HL-60 (cell line): ENCODE data around the gene TAGLN.

Experiments used
- DNase-seq, 2 experiments: peaks; one replicate each; pipeline ENCODE4 v3.0.0-alpha.2; 2010 to 2020; ENCODE audit warnings: low read depth in 1 of 2, low spot score in 1 of 2
- H3K27ac ChIP-seq: fragments of 250-450 bp; sonication (Bioruptor Pico); replicated peaks from 2 replicates; pipeline ENCODE4 v1.5.1; 2020; ENCODE audit warnings: mild to moderate bottlenecking, moderate library complexity
- H3K27me3 ChIP-seq: fragments of 250-450 bp; sonication (Bioruptor Pico); 2 replicates; pipeline ENCODE4 v1.5.1; 2021; ENCODE audit warnings: mild to moderate bottlenecking, moderate library complexity; ENCODE audit not compliant: insufficient read depth, poor library complexity, severe bottlenecking
- H3K4me3 ChIP-seq: replicated peaks from 2 replicates; pipeline ENCODE4 v1.5.1; 2011; ENCODE audit warnings: mild to moderate bottlenecking, control low read depth, low read length; ENCODE audit not compliant: insufficient read depth
- GABPA ChIP-seq: IDR thresholded peaks from 2 replicates; pipeline ENCODE4 v1.6.1; 2012; ENCODE audit warnings: low read depth
- POLR2AphosphoS5 ChIP-seq: IDR thresholded peaks from 2 replicates; pipeline ENCODE4 v1.6.1; 2012; ENCODE audit warnings: low read depth
- SPI1 ChIP-seq: IDR thresholded peaks from 2 replicates; pipeline ENCODE4 v1.6.1; 2012; ENCODE audit warnings: low read depth, mild to moderate bottlenecking, borderline replicate concordance
- TF ChIP-seq, protein P1 (sequence below): IDR thresholded peaks from 2 replicates; pipeline ENCODE4 v1.6.1; 2012; ENCODE audit warnings: low read depth; ENCODE audit not compliant: insufficient replicate concordance
- TF ChIP-seq, protein P2 (sequence below): IDR thresholded peaks from one replicate; pipeline ENCODE4 v1.5.1; 2011; ENCODE audit warnings: low read length, control low read depth, inconsistent platforms; ENCODE audit not compliant: insufficient read depth

TAGLN gene

DNA sequence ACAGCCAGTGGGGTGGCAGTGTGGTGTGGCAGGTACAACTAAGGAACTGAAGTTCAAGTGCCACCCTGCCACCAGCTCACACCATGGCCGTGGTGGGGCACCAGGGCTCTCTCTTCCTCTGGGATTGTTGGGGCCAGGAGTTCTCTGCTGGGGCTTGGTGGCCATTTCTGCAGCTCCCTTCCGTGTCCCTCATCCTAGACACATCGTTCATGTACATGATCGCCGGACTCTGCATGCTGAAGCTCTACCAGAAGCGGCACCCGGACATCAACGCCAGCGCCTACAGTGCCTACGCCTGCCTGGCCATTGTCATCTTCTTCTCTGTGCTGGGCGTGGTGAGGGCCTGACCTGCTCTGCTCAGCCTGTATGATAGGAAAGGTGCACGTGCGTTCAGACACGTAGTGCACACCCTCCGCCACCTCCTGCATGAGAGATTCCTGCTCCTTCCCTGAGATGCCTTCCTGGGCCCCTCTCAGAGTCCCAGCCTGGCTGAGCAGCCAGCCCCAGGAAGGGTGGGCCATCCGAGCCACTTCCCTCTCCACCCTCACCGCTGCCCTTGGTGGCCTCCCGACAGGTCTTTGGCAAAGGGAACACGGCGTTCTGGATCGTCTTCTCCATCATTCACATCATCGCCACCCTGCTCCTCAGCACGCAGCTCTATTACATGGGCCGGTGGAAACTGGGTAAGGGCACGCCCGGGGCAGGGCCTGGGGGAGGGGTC is 7.3 kb upstream of the TAGLN start:
- H3K27ac ChIP-seq, result no peak overlapping the region
- H3K4me3 ChIP-seq, result no peak overlapping the region
- TF ChIP-seq GABPA (no peak), SPI1 (no peak), POLR2AphosphoS5 (no peak)
- TF ChIP-seq, protein P1, sequence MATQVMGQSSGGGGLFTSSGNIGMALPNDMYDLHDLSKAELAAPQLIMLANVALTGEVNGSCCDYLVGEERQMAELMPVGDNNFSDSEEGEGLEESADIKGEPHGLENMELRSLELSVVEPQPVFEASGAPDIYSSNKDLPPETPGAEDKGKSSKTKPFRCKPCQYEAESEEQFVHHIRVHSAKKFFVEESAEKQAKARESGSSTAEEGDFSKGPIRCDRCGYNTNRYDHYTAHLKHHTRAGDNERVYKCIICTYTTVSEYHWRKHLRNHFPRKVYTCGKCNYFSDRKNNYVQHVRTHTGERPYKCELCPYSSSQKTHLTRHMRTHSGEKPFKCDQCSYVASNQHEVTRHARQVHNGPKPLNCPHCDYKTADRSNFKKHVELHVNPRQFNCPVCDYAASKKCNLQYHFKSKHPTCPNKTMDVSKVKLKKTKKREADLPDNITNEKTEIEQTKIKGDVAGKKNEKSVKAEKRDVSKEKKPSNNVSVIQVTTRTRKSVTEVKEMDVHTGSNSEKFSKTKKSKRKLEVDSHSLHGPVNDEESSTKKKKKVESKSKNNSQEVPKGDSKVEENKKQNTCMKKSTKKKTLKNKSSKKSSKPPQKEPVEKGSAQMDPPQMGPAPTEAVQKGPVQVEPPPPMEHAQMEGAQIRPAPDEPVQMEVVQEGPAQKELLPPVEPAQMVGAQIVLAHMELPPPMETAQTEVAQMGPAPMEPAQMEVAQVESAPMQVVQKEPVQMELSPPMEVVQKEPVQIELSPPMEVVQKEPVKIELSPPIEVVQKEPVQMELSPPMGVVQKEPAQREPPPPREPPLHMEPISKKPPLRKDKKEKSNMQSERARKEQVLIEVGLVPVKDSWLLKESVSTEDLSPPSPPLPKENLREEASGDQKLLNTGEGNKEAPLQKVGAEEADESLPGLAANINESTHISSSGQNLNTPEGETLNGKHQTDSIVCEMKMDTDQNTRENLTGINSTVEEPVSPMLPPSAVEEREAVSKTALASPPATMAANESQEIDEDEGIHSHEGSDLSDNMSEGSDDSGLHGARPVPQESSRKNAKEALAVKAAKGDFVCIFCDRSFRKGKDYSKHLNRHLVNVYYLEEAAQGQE, result no peak
- TF ChIP-seq, protein P2, sequence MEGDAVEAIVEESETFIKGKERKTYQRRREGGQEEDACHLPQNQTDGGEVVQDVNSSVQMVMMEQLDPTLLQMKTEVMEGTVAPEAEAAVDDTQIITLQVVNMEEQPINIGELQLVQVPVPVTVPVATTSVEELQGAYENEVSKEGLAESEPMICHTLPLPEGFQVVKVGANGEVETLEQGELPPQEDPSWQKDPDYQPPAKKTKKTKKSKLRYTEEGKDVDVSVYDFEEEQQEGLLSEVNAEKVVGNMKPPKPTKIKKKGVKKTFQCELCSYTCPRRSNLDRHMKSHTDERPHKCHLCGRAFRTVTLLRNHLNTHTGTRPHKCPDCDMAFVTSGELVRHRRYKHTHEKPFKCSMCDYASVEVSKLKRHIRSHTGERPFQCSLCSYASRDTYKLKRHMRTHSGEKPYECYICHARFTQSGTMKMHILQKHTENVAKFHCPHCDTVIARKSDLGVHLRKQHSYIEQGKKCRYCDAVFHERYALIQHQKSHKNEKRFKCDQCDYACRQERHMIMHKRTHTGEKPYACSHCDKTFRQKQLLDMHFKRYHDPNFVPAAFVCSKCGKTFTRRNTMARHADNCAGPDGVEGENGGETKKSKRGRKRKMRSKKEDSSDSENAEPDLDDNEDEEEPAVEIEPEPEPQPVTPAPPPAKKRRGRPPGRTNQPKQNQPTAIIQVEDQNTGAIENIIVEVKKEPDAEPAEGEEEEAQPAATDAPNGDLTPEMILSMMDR, result no peak
- no peak for DNase-seq
- no peaks in the 10 kb centered on the region for H3K27me3 ChIP-seq

DNA sequence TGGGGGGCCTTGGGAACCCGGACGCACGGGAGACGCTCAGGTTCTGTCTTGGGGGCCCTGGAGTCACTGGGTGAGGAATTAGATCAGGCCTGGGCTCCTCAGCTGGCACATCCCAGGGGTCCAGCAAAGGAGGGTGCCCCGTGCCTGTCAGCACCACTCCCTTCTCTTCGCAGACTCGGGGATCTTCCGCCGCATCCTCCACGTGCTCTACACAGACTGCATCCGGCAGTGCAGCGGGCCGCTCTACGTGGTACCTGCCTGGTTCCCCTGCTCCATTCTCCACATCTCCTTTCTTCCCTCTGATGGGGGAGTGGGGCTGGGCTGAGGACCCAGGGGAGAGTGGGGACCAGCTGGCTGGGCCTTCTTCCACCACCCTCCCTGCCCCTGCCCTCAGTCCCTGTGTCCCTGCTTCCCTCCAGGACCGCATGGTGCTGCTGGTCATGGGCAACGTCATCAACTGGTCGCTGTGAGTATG is 6.7 kb upstream of the TAGLN start:
- Histone ChIP-seq H3K4me3 (no peak overlapping the region), H3K27me3 (no peaks in the 10 kb centered on the region), H3K27ac (no peak overlapping the region)
- no peak for DNase-seq
- TF ChIP-seq POLR2AphosphoS5 (no peak), GABPA (no peak), SPI1 (no peak)
- TF ChIP-seq, protein P2, result no peak
- TF ChIP-seq, protein P1, result no peak

DNA sequence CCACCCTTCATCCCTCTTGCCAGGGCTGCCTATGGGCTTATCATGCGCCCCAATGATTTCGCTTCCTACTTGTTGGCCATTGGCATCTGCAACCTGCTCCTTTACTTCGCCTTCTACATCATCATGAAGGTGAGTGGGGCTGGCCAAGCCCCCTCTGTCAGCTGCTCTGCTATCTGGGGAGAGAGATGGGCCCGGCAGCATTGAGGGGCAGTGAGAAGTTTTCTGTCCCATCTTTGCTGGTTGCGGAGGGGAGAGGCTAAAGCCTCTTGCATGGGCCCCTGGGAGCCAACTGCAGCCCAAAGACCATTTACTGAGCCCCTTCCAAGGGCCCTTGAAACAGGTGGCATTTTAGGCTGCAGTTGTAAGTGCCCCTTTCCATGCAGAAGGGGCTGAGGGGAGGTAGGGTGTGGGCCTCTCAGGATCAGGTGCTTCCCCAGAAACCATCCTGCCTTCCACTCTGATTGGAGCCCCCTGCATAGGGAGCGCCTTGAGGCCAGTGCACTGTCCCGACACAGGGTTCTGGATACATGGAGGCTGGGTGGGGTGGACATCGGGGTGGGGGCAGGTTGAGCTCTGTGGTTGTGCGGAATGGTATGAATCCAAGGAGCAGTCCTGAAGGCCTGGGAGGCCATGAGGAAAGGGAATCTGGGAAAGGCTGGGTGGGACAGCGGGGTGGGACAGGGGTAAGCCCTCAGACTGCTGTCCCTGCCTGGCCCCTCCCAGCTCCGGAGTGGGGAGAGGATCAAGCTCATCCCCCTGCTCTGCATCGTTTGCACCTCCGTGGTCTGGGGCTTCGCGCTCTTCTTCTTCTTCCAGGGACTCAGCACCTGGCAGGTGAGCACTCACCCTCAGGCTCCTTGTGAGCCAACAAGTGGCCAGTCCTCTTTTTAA is 5.8 kb upstream of the TAGLN start:
- H3K4me3 ChIP-seq, result no peak overlapping the region
- no peak for DNase-seq
- H3K27me3 ChIP-seq, result no peaks in the 10 kb centered on the region
- TF ChIP-seq, protein P2, result no peak
- TF ChIP-seq POLR2AphosphoS5 (no peak), GABPA (no peak)
- TF ChIP-seq, protein P1, result no peak
- H3K27ac ChIP-seq, result no peak overlapping the region
